HepG2 (cell line): ENCODE results near the gene COPS6. TPM values are rescaled to one million over a fixed set of nuclear protein-coding genes. Genes with fewer than 3 reads are reported as not detected.

Experiments used
- ARNTL ChIP-seq: sonication (generic); formaldehyde crosslinking; IDR thresholded peaks from 2 replicates; pipeline ENCODE4 v1.4.0; 2020; ENCODE audit warnings: mild to moderate bottlenecking, missing genetic modification reagents
- BCLAF1 ChIP-seq: fragments of 450-650 bp; IDR thresholded peaks from 2 replicates; pipeline ENCODE4 v1.6.1; 2017; ENCODE audit warnings: mild to moderate bottlenecking
- GRHL1 ChIP-seq: sonication (generic); formaldehyde crosslinking; conservative IDR thresholded peaks from 2 replicates; pipeline ENCODE4 v1.8.0; 2022; ENCODE audit warnings: missing genetic modification reagents
- MAX ChIP-seq: IDR thresholded peaks from 2 replicates; pipeline ENCODE4 v1.6.1; 2012; ENCODE audit warnings: inconsistent platforms
- MYNN ChIP-seq: sonication (generic); formaldehyde crosslinking; IDR thresholded peaks from 2 replicates; pipeline ENCODE4 v1.4.0; 2020; ENCODE audit warnings: mild to moderate bottlenecking, low read depth, missing genetic modification reagents
- NCOR1 ChIP-seq: fragments of 200-600 bp; sonication (generic); IDR thresholded peaks from 2 replicates; pipeline ENCODE4 v1.7.0; 2017; ENCODE audit warnings: antibody characterized with exemption, low read length, borderline replicate concordance
- REPIN1 ChIP-seq: sonication (generic); formaldehyde crosslinking; IDR thresholded peaks from 2 replicates; pipeline ENCODE4 v1.8.0; 2022; ENCODE audit warnings: missing genetic modification reagents, low read depth, mild to moderate bottlenecking, borderline replicate concordance
- ZUFSP ChIP-seq: sonication (generic); formaldehyde crosslinking; IDR thresholded peaks from 2 replicates; pipeline ENCODE4 v1.9.0; 2021; ENCODE audit warnings: missing genetic modification reagents, mild to moderate bottlenecking, borderline replicate concordance
- polyA plus RNA-seq, 8 experiments: library from polyadenylated mRNA; depleted of rRNA in 3 of 8; stranded (reverse) in 7 of 8; unstranded in 1 of 8; fragments of >200 nt; fragmentation: Illumina TruSeq in 4 of 8; extraction: Trizol in 4 of 8; gene quantifications; 2 replicates each; pipeline versions ENCODE4 v1.2.1 to v1.2.3, GENCODE V29; 2011 to 2016; ENCODE audit warnings: low read depth in 4 of 8, missing spikeins in 1 of 8, mixed read lengths in 1 of 8; ENCODE audit not compliant: insufficient read depth in 1 of 8
- total RNA-seq, 5 experiments: library from RNA; depleted of rRNA; stranded (reverse); fragments of >200 nt; fragmentation: Illumina TruSeq; extraction: Trizol; gene quantifications; 2 replicates each; pipeline ENCODE4 v1.2.3, GENCODE V29; 2016; ENCODE audit warnings: low read depth in 1 of 5
- TF ChIP-seq, protein P1 (sequence below): sonication (generic); formaldehyde crosslinking; IDR thresholded peaks from 2 replicates; pipeline ENCODE4 v1.9.0; 2021; ENCODE audit warnings: missing genetic modification reagents, mild to moderate bottlenecking, borderline replicate concordance
- TF ChIP-seq, protein P2 (sequence below): IDR thresholded peaks from 2 replicates; pipeline ENCODE4 v1.6.1; 2016
- TF ChIP-seq, protein P3 (sequence below): sonication (generic); formaldehyde crosslinking; IDR thresholded peaks from 2 replicates; pipeline ENCODE4 v1.4.0; 2020; ENCODE audit warnings: mild to moderate bottlenecking, missing genetic modification reagents, borderline replicate concordance

Gene COPS6
- total and polyA plus RNA-seq, 2 of the 13 experiments (the other 11 are each of a cell fraction or from before 2014, with no cell fraction given): 33.4 to 117 TPM

- TF ChIP-seq MYNN (CRISPR knock-in tag) (0 out of 2 replicates have a peak, but pooled peaks have one; percentile 88), GRHL1 (CRISPR knock-in tag) (no peak), REPIN1 (CRISPR knock-in tag) (peak; percentile 85), BCLAF1 (no peak), ZUFSP (CRISPR knock-in tag) (no peak), MAX (peak; percentile 98), NCOR1 (no peak), ARNTL (CRISPR knock-in tag) (peak; percentile 90)
- TF ChIP-seq, protein P1, sequence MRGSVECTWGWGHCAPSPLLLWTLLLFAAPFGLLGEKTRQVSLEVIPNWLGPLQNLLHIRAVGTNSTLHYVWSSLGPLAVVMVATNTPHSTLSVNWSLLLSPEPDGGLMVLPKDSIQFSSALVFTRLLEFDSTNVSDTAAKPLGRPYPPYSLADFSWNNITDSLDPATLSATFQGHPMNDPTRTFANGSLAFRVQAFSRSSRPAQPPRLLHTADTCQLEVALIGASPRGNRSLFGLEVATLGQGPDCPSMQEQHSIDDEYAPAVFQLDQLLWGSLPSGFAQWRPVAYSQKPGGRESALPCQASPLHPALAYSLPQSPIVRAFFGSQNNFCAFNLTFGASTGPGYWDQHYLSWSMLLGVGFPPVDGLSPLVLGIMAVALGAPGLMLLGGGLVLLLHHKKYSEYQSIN (CRISPR knock-in tag): no peak
- TF ChIP-seq, protein P2, sequence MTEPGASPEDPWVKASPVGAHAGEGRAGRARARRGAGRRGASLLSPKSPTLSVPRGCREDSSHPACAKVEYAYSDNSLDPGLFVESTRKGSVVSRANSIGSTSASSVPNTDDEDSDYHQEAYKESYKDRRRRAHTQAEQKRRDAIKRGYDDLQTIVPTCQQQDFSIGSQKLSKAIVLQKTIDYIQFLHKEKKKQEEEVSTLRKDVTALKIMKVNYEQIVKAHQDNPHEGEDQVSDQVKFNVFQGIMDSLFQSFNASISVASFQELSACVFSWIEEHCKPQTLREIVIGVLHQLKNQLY (CRISPR knock-in tag): 0 out of 2 replicates have a peak, but pooled peaks have one; percentile 20
- TF ChIP-seq, protein P3, sequence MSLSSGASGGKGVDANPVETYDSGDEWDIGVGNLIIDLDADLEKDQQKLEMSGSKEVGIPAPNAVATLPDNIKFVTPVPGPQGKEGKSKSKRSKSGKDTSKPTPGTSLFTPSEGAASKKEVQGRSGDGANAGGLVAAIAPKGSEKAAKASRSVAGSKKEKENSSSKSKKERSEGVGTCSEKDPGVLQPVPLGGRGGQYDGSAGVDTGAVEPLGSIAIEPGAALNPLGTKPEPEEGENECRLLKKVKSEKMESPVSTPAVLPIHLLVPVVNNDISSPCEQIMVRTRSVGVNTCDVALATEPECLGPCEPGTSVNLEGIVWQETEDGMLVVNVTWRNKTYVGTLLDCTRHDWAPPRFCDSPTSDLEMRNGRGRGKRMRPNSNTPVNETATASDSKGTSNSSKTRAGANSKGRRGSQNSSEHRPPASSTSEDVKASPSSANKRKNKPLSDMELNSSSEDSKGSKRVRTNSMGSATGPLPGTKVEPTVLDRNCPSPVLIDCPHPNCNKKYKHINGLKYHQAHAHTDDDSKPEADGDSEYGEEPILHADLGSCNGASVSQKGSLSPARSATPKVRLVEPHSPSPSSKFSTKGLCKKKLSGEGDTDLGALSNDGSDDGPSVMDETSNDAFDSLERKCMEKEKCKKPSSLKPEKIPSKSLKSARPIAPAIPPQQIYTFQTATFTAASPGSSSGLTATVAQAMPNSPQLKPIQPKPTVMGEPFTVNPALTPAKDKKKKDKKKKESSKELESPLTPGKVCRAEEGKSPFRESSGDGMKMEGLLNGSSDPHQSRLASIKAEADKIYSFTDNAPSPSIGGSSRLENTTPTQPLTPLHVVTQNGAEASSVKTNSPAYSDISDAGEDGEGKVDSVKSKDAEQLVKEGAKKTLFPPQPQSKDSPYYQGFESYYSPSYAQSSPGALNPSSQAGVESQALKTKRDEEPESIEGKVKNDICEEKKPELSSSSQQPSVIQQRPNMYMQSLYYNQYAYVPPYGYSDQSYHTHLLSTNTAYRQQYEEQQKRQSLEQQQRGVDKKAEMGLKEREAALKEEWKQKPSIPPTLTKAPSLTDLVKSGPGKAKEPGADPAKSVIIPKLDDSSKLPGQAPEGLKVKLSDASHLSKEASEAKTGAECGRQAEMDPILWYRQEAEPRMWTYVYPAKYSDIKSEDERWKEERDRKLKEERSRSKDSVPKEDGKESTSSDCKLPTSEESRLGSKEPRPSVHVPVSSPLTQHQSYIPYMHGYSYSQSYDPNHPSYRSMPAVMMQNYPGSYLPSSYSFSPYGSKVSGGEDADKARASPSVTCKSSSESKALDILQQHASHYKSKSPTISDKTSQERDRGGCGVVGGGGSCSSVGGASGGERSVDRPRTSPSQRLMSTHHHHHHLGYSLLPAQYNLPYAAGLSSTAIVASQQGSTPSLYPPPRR (CRISPR knock-in tag): peak; percentile 62; the same call in 1 of the 2 replicates
Observed at GRCh38 chr7:100088621-100089457, at the start of gene COPS6 (continued).
